Activated CD4-positive, alpha-beta T cell treated with anti-CD3 and anti-CD28 coated beads, Interleukin-2, amount 50 U/mL, for 1 hour (primary cell): ENCODE results near the gene FAM227B.
"Not testable (repeated sequence)": the region's sequence is repeated elsewhere in the genome, so short reads cannot be mapped to it uniquely, and the experiment has no call there.

Source experiments
- DNase-seq: peaks from one replicate; pipeline ENCODE4 v3.0.0-alpha.2; 2020

Gene FAM227B

GRCh38 chr15:49490966-49491365 lies 129.7 kb downstream of the FAM227B start:
- DNase-seq = no peak

DNA sequence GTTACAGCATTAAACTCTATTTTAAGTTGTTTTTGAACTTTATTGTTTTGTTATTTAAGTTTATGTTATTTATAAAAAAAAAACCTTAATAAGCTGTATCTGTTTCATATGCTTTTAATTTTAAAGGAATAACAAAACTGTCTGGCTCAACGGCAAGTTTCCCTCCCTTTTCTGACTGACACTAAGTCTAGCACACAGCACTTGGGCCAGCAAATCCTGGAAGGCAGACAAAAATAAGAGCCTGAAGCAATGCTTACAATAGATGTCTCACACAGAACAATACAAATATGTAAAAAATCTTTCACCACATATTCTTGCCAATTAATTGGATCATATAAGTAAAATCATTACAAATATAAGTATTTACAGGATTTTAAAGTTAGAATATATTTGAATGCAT lies 135.2 kb downstream of the FAM227B start:
- not testable (repeated sequence) for DNase-seq

- not testable (repeated sequence) for DNase-seq
Observed at GRCh38 chr15:49478982-49479381, 141.6 kb downstream of the FAM227B start.

GRCh38 chr15:49478021-49478420 lies 142.6 kb downstream of the FAM227B start:
- DNase-seq = not testable (repeated sequence)

- DNase-seq = no peak
Observed at GRCh38 chr15:49473031-49473430, 147.6 kb downstream of the FAM227B start.

- no peak for DNase-seq
Observed at GRCh38 chr15:49472338-49472737, 148.3 kb downstream of the FAM227B start.

GRCh38 chr15:49471733-49472132 lies 148.9 kb downstream of the FAM227B start:
- no peak for DNase-seq

DNA sequence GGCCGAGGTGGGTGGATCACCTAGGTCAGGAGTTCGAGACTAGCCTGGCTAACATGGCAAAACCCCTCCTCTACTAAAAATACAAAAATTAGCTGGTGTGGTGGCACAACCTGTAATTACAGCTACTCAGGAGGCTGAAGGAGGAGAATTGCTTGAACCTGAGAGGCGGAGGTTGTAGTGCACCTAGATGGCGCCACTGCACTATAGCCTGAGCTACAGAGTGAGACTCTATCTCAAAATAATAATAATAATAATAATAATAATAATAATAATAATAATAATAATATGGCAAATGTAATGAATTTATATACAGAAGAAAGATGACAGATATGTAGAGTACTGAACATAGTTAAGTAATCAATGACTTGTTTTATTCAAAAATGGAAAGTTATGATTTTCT lies 149.4 kb downstream of the FAM227B start:
- peak; percentile 10 for DNase-seq

DNA sequence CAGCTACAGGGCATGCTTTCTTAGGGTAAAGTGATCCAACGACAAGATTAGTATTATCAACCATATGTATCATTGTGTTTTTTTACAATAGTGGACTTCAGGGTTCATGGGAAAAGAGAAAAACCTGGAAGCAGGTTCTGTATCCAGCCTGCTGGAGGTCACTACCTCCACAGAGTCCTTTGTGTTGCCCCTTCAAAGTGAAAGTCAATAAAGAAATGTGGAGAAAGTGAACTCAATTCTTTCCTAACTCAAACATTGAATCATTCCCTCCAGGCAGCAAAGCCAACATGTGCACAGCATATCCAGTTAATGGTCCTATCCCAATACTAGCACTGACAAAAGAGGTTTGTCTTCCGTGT lies 152.2 kb downstream of the FAM227B start:
- DNase-seq = no peak

DNA sequence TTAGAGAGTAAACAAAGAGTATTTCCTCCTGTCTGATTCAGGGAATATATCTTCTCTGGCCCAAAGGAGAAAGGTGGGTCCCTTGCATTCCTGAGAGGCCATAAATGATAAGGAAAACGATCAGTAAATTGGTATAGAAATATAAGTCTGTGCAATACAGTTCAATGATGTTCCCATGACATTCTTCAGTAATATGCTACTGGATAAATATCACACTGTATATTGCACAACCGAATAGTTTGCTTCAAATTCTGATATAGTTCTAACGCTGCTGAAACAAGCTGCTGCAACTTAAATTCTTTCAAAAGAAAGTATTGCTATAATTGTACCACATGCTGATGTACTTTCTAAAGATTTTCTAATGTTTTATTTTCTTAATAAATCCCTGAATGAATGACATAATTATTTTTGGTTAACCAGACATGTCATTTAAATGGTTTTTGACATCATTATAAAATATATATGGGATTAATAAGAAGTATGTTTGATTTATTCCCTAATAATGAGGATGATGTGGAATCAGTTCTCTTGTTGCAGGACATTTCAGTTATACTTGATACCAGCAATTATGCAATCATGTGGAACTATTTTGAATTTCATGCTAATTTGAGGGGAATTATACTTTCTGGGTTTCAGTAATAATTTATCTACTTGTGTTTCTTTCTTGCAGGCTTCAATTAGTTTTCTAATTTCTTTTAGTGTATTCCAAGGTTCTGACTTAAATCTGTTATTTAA lies 152.7 kb downstream of the FAM227B start:
- no peak for DNase-seq

- DNase-seq = no peak
Observed at GRCh38 chr15:49466119-49466518, 154.5 kb downstream of the FAM227B start.

DNA sequence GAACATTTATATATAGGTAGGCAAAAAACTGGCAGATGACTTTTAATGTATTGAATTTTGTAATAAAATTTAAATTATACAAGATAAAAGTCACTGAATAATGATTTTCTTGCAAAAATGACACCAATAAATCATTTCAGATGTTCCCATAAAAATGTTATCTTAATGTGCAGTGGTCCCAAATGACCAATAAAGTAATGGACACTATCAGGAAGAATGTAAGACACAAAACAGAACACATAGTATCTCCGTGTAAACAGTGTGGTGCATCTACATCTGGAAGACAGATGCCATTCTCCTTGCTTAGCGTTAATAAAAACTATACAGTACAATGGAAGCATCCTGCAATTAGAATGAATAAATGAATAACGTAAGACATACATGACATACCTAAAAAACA lies 156.1 kb downstream of the FAM227B start:
- no peak for DNase-seq

GRCh38 chr15:49462232-49462844 lies 158.3 kb downstream of the FAM227B start:
- no peak for DNase-seq

GRCh38 chr15:49460411-49460941 lies 160.1 kb downstream of the FAM227B start:
- DNase-seq = no peak

GRCh38 chr15:49458145-49458544 lies 162.5 kb downstream of the FAM227B start:
- no peak for DNase-seq

- no peak for DNase-seq
Observed at GRCh38 chr15:49456166-49456565, 164.5 kb downstream of the FAM227B start.

DNA sequence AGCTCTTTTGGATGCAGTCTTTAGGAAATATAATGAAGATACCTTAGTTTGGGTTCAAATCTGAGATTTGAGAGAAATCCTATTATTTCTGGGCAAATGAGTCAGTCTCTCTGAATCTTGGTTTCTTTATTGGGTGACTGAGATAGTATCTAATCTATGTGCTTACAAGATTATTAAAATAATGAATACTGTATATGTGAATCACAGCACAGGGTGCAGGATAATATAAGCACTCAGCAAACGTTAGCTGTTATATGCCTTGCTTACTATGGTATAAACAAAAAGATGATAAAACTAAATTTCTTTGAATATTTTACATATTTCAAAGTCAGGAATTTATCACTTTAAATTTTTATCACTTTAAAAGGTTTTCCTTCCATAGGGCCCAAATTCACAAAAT lies 168.0 kb downstream of the FAM227B start:
- DNase-seq = no peak

DNA sequence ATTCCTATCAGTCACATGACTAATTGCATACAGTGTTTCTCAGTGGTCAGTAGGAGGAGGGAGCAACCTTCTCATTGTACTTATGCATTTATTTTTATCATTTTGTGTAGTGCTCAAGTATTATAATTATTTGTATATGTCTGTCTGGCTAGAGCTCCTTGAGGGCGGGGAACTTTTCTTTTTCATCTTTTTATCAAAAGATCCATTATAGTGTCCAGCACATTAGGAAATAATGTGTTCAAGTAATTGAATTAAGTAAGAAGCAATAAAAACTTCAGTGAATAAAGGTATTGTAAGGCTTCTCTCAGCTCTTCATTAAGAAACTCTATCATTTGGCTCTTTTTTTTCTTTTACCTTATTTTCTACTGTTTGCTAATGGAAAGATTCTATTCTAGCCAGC lies 178.8 kb downstream of the FAM227B start:
- no peak for DNase-seq

GRCh38 chr15:49441356-49441755 lies 179.3 kb downstream of the FAM227B start:
- DNase-seq = no peak

DNA sequence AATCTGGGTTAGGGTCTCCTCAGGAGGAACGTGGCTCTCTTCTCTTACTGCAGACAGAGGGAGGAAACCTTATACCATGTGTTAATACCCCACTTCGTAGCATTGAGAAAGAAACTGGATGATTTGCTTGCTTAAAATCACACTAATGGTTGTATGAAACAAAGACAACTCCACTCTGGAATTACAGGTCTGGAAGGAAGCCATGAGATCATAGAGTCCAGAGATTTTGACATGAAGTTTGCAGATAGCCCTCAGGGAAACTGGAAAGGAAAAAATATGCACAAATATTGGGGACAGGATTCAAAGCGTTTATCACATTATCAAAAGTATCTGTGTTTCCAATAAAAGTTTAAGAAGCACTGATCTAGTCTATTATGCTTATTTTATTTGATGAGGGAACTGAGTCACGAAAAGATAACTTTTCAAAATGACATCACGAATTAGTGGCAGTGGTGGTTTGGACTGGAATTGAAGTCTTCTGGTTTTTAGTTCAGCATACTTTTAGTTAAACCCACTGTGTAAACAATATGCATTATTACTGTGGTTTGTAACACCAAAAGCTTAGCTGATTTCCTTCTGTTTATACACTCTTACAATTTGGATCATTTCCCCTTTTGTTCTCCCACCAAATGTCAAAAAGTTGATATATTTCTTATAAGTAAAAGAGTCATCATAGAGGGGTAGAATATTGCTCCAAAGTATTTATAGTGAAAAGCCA lies 180.8 kb downstream of the FAM227B start:
- no peak for DNase-seq

DNA sequence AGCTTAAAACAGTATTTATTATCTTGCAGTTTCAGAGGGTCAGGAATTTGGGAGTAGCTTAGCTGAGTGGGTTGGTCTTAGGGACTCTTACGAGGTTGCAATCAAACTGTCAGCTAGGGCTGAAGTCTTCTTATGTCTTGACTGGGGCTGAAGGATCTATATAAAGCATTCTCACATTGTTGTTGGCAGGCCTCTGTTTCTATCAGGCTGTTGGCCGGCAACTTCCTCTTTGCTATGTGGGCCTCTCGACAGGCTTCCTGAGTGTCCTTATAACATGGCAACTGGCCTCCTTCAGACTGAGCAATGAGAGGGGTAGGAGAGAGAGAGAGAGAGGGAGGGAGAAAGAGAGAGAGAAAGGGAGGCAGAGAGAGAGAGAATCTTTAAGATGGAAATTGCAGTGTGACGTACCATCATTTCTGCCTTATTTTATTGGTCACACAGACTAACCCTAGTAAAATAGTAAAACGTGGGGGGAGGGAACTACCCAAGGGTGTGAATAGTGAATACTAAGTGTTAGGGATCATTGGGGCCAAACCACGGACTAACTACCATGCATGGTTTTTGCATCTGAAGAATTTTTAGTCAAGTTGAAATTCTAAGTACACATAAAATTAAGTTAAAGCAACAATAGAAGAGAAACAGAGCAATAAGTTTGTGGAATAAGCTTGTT lies 181.5 kb downstream of the FAM227B start:
- DNase-seq = no peak

GRCh38 chr15:49436751-49437150 lies 183.9 kb downstream of the FAM227B start:
- no peak for DNase-seq

GRCh38 chr15:49435174-49435573 lies 185.4 kb downstream of the FAM227B start:
- no peak for DNase-seq
